GM18526 (cell line): ENCODE results near the gene AQP3.
"Not testable (repeated sequence)": the region's sequence is repeated elsewhere in the genome, so short reads cannot be mapped to it uniquely, and the experiment has no call there.

ENCODE experiments used
- POLR2A ChIP-seq: IDR thresholded peaks from 3 replicates; pipeline ENCODE4 v1.6.1; 2011; ENCODE audit not compliant: insufficient read length; ENCODE audit errors: extremely low read depth

AQP3 gene

DNA sequence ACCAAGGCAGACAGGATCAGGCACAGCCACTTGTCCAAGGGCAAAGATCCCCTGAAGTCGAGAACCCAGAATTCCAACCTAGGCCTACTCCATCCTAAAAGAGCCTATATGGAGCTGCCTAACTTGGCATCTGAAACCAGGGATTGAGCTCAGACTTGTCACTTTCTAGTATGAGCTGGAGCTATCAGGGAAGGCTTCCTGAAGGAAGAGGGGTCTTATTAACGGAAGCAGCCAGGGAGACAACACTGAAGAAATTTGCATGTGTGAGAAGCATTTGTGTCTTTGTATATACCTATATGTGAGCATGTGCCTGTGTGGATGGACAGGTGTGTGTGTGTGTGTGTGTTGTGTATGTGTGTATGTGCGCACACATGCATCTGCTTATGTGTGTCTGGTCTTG, 40.3 kb downstream of the AQP3 start:
- no peak for TF ChIP-seq POLR2A

- no peak for TF ChIP-seq POLR2A
These were observed 42.5 kb downstream of the AQP3 start for GRCh38 chr9:33404788-33405362.

- no peak for TF ChIP-seq POLR2A
These were observed 43.2 kb downstream of the AQP3 start for GRCh38 chr9:33403941-33404787.

- TF ChIP-seq POLR2A = not testable (repeated sequence)
These were observed 45.0 kb downstream of the AQP3 start, which contains the start of gene AQP7 for GRCh38 chr9:33402371-33402770. AQP7 (minus strand) TSS chr9:33402568; CDS start chr9:33401262, 1,306 bp downstream.

DNA sequence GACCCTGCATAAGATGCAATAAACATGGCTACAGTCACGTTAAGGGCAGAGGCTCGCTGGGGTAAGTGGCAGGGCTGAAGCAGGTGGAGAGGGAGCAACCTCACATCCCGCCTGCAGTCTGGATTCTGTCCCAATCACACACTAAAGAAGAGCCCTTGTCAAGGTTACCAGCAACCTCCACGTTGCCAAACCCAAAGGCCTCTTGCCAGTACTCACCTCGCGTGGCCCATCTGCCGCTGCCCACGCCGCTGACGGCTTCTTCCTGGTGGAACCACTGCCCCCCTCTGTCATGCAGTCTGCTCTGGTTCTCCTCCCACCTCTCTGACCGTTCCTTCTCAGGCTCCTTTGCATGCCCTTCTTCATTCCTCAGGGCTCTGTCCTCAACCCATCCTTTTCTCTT, 53.8 kb downstream of the AQP3 start:
- no peak for TF ChIP-seq POLR2A
